Urothelium cell line (cell line): ENCODE measurements around the gene NTF3.
"Not testable (repeated sequence)": the region's sequence is repeated elsewhere in the genome, so short reads cannot be mapped to it uniquely, and the experiment has no call there.

ENCODE experiments used
- DNase-seq: peaks from one replicate; pipeline ENCODE4 v3.0.0; 2011; ENCODE audit warnings: low spot score, mixed read lengths
- FAIRE-seq: peaks from 2 replicates; lab custom pipeline; 2011; peaks lifted over from hg19 to GRCh38; lab: Jason Lieb, UNC

Gene NTF3

DNA sequence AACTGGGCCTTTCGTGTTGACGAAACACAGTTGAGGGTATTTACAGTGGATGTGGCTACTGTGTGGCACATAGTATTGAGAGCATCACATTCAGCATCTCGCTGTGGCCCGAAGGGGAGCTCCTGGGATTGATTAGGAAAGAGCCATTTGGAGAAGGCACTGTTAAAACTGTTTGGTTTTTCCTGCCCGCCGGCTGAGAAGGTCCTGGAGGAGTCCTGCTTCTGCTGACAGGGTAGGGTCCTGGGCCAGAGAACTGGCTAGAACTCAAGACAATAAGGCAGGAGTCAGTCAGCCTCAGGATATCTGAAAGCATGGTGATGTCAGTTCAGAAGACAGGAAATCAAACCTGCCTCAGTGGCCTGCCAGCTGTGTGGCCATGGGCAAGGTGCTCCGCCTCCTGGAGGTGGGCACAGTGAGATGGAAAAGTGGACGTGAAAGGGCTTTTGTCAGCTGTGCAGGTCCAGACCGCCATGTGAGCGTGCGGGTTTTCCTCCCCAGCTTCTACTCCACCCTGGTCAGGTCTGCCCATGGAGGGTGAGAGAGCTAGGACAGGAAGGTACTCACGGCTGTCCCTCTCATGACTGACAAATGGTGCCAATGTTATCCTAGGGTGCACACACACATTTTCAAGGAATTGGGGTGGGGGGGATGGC, 92.3 kb downstream of the NTF3 start:
- no peak for DNase-seq
- peak; percentile 89 for FAIRE-seq

GRCh38 chr12:5524769-5525436, 93.0 kb downstream of the NTF3 start:
- FAIRE-seq (no peak), DNase-seq (no peak)

- FAIRE-seq = peak; percentile 56
- no peak for DNase-seq
Observed at GRCh38 chr12:5525783-5526367, 94.0 kb downstream of the NTF3 start.

DNA sequence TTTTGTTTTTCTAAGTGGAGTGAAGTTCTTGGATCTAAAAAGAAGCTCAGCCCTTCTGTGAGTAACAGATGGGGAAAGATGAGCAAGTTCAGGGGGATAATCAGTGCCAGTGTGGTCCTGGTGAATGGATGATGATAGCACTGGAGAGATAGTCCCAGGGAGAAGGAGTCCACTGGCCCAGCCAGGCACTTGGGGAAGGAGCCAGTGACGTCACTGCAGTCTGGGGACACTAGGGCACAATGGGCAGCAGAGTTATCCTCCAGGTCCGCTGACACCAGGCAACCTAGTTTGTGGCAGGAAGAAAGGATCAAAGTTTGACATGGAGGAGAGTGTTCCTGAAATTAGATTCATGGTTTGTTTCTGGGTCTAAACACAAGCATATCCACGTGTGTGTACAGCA, 101.5 kb downstream of the NTF3 start:
- DNase-seq (no peak), FAIRE-seq (peak; percentile 80)

DNA sequence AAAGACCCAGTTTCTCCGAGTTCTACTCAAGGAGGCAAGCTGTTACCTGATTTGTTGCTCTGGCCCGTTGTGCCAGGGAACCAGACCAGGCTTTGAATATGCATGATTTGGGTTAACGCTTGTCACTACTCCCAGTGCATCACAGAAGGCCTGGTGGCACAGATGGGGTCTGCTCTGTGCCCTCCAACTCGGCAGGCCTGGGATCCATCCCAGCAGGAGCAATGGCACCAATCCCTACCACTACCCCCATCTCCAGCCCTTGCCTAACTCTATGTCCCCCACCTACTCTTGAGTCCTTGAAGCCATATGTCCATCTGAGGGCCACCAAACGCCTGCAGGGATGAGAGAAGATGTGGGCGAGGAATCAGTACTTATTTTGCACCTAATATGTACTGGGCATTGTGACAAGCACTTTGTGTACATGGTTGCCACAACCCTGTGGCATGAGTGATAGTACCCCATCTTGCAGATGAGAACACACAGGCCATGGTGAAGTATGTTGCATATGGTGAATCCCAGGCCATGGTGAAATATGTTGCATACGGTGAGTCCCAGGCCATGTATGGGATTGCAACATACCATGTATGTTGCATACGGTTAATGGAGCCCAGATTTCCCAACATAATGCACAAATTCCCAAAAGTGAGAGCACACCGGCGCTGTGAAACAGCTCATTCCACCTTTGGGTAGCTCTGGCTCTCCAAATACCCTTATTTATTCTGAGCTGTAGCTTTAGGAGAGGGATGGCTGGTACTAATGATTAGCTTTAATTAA, 102.7 kb downstream of the NTF3 start:
- peak; percentile 93 for FAIRE-seq

DNA sequence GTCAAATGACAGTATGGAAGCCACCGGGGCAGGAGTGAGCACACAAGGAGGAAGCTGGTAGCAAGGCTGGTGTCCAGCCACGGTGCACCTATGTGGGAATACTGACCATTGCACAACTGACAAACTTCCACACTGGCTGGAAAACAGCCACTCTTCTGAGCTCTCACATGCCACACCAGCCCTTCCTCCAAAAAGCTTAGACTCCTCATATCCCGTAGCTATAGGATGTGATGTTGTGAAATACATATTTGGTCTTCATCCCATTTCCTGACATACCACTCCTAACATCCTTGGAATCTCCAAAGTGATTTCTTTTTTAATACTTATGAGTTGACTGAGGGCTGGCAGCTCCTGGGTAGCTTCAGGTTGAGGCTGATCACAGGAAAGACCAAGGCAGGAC, 103.6 kb downstream of the NTF3 start:
- FAIRE-seq (no peak), DNase-seq (no peak)

More for the DNA sequence above, 102.7 kb downstream of the NTF3 start:
- DNase-seq = no peak

- FAIRE-seq, DNase-seq: not testable (repeated sequence)
Observed at GRCh38 chr12:5537026-5537615, 105.2 kb downstream of the NTF3 start.

DNA sequence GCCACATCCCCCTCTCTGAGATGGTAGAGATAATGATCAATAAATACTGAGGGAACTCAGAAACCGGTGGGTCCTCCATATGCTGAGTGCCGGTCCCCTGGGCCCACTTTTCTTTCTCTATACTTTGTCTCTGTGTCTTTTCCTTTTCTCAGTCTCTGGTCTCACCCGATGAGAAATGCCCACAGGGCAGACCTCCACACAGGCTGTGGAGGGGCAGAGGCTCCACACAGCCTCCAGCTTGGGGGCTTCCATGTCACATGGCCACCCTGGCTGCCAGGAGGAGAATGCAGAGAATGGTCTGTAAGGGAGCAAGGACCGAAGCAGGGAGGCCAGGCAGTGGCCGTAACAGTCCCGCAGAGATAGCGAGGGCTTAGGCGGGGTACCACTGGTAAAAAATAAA, 105.9 kb downstream of the NTF3 start:
- FAIRE-seq (peak; percentile 9), DNase-seq (no peak)
